Fibroblast of the aortic adventitia (primary cell): ENCODE results near the gene BRPF1. TPM values are rescaled to one million over a fixed set of nuclear protein-coding genes. Genes with fewer than 3 reads are reported as not detected.

Source experiments
- DNase-seq: peaks from one replicate; pipeline ENCODE4 v3.0.0-alpha.2; 2010; ENCODE audit warnings: low read depth
- H3K4me3 ChIP-seq: 2 replicates; pipeline ENCODE4 v1.5.1; 2011; ENCODE audit warnings: low read depth, mild to moderate bottlenecking, control low read depth, low read length, moderate library complexity
- CTCF ChIP-seq: IDR thresholded peaks from 2 replicates; pipeline ENCODE4 v1.5.1; 2011; ENCODE audit warnings: mild to moderate bottlenecking, low read length, control low read depth, inconsistent platforms; ENCODE audit not compliant: insufficient read depth
- total RNA-seq: library from RNA; depleted of rRNA; stranded (reverse); fragments of >200 nt; gene quantifications from 2 replicates; pipeline ENCODE4 v1.2.3, GENCODE V29; 2012; ENCODE audit warnings: low replicate concordance

The BRPF1 gene
- total RNA-seq, 1 donor, result 13.9 TPM

GRCh38 chr3:9712415-9712814 lies 19.1 kb upstream of the BRPF1 start:
- no peak overlapping the region for H3K4me3 ChIP-seq
- no peak for TF ChIP-seq CTCF
- DNase-seq, result no peak

- no peak for DNase-seq
- no peak for TF ChIP-seq CTCF
- no peak overlapping the region for H3K4me3 ChIP-seq
Observed at GRCh38 chr3:9713142-9713541, 18.4 kb upstream of the BRPF1 start.

- H3K4me3 ChIP-seq, result no peak overlapping the region
- TF ChIP-seq CTCF, result no peak
- no peak for DNase-seq
Observed at GRCh38 chr3:9715136-9715535, 16.4 kb upstream of the BRPF1 start.

- no peak overlapping the region for H3K4me3 ChIP-seq
- peak; percentile 98 for TF ChIP-seq CTCF
- DNase-seq, result peak; percentile 96
Observed at GRCh38 chr3:9715764-9716437, 15.6 kb upstream of the BRPF1 start.

GRCh38 chr3:9716801-9717555 lies 14.6 kb upstream of the BRPF1 start:
- no peak for DNase-seq
- TF ChIP-seq CTCF, result no peak

GRCh38 chr3:9717563-9717962 lies 14.0 kb upstream of the BRPF1 start:
- no peak for TF ChIP-seq CTCF
- H3K4me3 ChIP-seq, result no peak overlapping the region
- no peak for DNase-seq

More at GRCh38 chr3:9716801-9717555, 14.6 kb upstream of the BRPF1 start:
- H3K4me3 ChIP-seq, result no peak overlapping the region
